K562 (cell line): ENCODE measurements around the gene VPREB3. TPM values are rescaled to one million over a fixed set of nuclear protein-coding genes. Genes with fewer than 3 reads are reported as not detected.
A peak's percentile ranks its signal among the peaks of the same experiment; 100 is the strongest.

Experiments
- ATF7 ChIP-seq: fragments of 450-650 bp; IDR thresholded peaks from 2 replicates; pipeline ENCODE4 v1.7.1; 2014; ENCODE audit warnings: mild to moderate bottlenecking, moderate library complexity
- CBX3 ChIP-seq, 2 experiments: IDR thresholded peaks; 1 replicate in 1 of 2; 2 replicates in 1 of 2; pipeline ENCODE4 v1.6.1; 2012; ENCODE audit warnings: inconsistent platforms in 2 of 2, low read length in 2 of 2, borderline replicate concordance in 1 of 2, control low read depth in 1 of 2
- MYC ChIP-seq, 2 experiments: fragments of 250-450 bp in 1 of 2; sonication (Bioruptor Pico) in 1 of 2; IDR thresholded peaks; 2 replicates each; pipeline versions ENCODE4 v1.5.1 to v1.6.1; 2012 to 2021; ENCODE audit warnings: low read depth in 2 of 2, borderline replicate concordance in 1 of 2, improper control_type of control experiment in 1 of 2, low read length in 1 of 2, mild to moderate bottlenecking in 1 of 2, moderate library complexity in 1 of 2
- NFIC ChIP-seq: fragments of 450-650 bp; IDR thresholded peaks from 2 replicates; pipeline ENCODE4 v1.6.1; 2017; ENCODE audit warnings: mild to moderate bottlenecking, inconsistent platforms
- POLR2A ChIP-seq: fragments of 450-650 bp; conservative IDR thresholded peaks from 2 replicates; pipeline ENCODE4 v1.6.1; 2016
- POLR2G ChIP-seq: fragments of 200-400 bp; formaldehyde crosslinking; IDR thresholded peaks from 2 replicates; pipeline ENCODE4 v1.6.1; 2017; ENCODE audit warnings: low read depth, mild to moderate bottlenecking, antibody characterized with exemption, low read length, moderate library complexity
- RBBP5 ChIP-seq: fragments of 200-600 bp; sonication (generic); IDR thresholded peaks from 2 replicates; pipeline ENCODE4 v1.6.1; 2012; ENCODE audit warnings: borderline replicate concordance, mild to moderate bottlenecking, low read length, control low read depth, inconsistent platforms; ENCODE audit not compliant: insufficient read depth, poor library complexity, severe bottlenecking
- SIN3A ChIP-seq, 2 experiments: fragments of 150-350 bp in 1 of 2; IDR thresholded peaks; 2 replicates each; pipeline ENCODE4 v1.6.1; 2011 to 2016; ENCODE audit warnings: borderline replicate concordance in 2 of 2, low read depth in 2 of 2, low read length in 2 of 2, mild to moderate bottlenecking in 2 of 2, moderate library complexity in 2 of 2; ENCODE audit not compliant: control insufficient read depth in 1 of 2
- SP2 ChIP-seq: IDR thresholded peaks from 2 replicates; pipeline ENCODE4 v1.6.1; 2011; ENCODE audit warnings: mild to moderate bottlenecking, low read depth, low read length, moderate library complexity; ENCODE audit not compliant: poor library complexity, severe bottlenecking; ENCODE audit errors: extremely low read depth
- STAG1 ChIP-seq: sonication (generic); formaldehyde crosslinking; IDR thresholded peaks from 2 replicates; pipeline ENCODE4 v1.5.0; 2020; ENCODE audit warnings: missing genetic modification reagents, borderline replicate concordance
- TCF3 ChIP-seq: sonication (generic); formaldehyde crosslinking; IDR thresholded peaks from 2 replicates; pipeline ENCODE4 v1.4.0; 2020; ENCODE audit warnings: mild to moderate bottlenecking, missing genetic modification reagents
- ZNF354B ChIP-seq: fragments of 250-450 bp; sonication (Bioruptor Pico); IDR thresholded peaks from 2 replicates; pipeline ENCODE4 v1.4.0; 2020
- ZNF785 ChIP-seq: fragments of 250-450 bp; sonication (Bioruptor Pico); IDR thresholded peaks from 2 replicates; pipeline ENCODE4 v1.4.0; 2020; ENCODE audit warnings: mild to moderate bottlenecking
- polyA plus RNA-seq, 8 experiments: library from polyadenylated mRNA; depleted of rRNA in 4 of 8; stranded (reverse) in 5 of 8; unstranded in 3 of 8; fragments of >200 nt; fragmentation: Nextera tagmentation in 2 of 8; fragmentation: Illumina TruSeq in 1 of 8; extraction: Ambion mirVana in 2 of 8; extraction: Trizol in 1 of 8; gene quantifications; 2 replicates each; pipeline versions ENCODE4 v1.2.1 to v1.2.3, GENCODE V29; 2011 to 2014; ENCODE audit warnings: inconsistent platforms in 1 of 8, missing spikeins in 1 of 8
- total RNA-seq, 7 experiments: library from RNA; depleted of rRNA in 6 of 7; stranded (reverse); fragments of >200 nt in 6 of 7; fragmentation: Illumina TruSeq in 2 of 7; extraction: Trizol in 2 of 7; gene quantifications; 2 replicates each; pipeline versions ENCODE4 v1.2.1 to v1.2.3, GENCODE V29; 2011 to 2021; ENCODE audit warnings: low replicate concordance in 1 of 7
- TF ChIP-seq, protein P1 (sequence below): fragments of 450-650 bp; IDR thresholded peaks from 2 replicates; pipeline ENCODE4 v1.6.1; 2017; ENCODE audit warnings: antibody characterized with exemption, mild to moderate bottlenecking
- TF ChIP-seq, protein P2 (sequence below): fragments of 250-450 bp; sonication (Bioruptor Pico); IDR thresholded peaks from 2 replicates; pipeline ENCODE4 v1.4.0; 2020; ENCODE audit warnings: mild to moderate bottlenecking, moderate library complexity

VPREB3 gene
- total and polyA plus RNA-seq, 9 of the 15 experiments (the other 6 are each of a cell fraction or from before 2014, with no cell fraction given): 0.14 to 0.71 (median 0.20) TPM; not detected in 6

DNA sequence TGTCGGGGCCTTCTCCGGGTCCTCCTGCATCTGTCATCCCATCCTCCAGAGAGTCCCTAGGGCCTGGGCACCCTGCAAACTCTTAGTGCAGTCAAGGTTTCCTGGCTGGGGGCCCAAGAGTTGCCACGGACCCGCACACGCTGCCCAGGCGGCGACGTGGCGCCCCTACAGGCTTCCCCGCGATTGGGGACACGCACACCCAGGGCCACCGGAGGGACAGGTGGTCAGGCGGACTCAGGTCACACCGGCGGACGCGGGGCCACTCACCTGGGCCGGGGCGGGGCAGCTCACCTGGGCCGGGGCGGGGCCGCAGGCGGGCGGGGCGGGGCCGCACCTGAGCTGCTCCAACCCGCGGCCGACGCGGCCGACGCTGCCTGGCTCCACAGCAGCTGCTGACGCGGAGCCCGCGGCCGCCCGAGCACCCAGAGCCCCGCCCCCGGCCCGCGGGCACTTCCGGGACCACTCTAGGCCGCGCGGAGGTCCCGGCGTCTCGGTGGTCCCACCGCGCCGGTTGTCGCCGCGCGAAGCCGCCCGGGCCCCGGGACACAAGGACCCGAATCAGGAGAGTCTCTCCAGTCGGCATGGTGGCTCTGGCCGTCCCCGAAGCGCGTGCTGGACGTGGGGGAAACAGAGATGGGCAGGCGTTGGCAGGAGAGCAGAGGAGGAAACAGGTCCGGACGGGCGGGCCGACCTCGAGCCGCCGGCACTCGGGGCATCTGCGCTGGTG is 3.3 kb downstream of the VPREB3 start, which contains the start of gene ZNF70 (continued):
- no peak for TF ChIP-seq STAG1 (CRISPR knock-in tag)
- TF ChIP-seq, protein P1, sequence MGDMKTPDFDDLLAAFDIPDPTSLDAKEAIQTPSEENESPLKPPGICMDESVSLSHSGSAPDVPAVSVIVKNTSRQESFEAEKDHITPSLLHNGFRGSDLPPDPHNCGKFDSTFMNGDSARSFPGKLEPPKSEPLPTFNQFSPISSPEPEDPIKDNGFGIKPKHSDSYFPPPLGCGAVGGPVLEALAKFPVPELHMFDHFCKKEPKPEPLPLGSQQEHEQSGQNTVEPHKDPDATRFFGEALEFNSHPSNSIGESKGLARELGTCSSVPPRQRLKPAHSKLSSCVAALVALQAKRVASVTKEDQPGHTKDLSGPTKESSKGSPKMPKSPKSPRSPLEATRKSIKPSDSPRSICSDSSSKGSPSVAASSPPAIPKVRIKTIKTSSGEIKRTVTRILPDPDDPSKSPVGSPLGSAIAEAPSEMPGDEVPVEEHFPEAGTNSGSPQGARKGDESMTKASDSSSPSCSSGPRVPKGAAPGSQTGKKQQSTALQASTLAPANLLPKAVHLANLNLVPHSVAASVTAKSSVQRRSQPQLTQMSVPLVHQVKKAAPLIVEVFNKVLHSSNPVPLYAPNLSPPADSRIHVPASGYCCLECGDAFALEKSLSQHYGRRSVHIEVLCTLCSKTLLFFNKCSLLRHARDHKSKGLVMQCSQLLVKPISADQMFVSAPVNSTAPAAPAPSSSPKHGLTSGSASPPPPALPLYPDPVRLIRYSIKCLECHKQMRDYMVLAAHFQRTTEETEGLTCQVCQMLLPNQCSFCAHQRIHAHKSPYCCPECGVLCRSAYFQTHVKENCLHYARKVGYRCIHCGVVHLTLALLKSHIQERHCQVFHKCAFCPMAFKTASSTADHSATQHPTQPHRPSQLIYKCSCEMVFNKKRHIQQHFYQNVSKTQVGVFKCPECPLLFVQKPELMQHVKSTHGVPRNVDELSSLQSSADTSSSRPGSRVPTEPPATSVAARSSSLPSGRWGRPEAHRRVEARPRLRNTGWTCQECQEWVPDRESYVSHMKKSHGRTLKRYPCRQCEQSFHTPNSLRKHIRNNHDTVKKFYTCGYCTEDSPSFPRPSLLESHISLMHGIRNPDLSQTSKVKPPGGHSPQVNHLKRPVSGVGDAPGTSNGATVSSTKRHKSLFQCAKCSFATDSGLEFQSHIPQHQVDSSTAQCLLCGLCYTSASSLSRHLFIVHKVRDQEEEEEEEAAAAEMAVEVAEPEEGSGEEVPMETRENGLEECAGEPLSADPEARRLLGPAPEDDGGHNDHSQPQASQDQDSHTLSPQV: no peak
- no peak for TF ChIP-seq CBX3 (IDR thresholded peaks at IDR 0.05; ENCODE audit: borderline replicate concordance in 1 of 2, low read length in 2 of 2)
- TF ChIP-seq, protein P2, sequence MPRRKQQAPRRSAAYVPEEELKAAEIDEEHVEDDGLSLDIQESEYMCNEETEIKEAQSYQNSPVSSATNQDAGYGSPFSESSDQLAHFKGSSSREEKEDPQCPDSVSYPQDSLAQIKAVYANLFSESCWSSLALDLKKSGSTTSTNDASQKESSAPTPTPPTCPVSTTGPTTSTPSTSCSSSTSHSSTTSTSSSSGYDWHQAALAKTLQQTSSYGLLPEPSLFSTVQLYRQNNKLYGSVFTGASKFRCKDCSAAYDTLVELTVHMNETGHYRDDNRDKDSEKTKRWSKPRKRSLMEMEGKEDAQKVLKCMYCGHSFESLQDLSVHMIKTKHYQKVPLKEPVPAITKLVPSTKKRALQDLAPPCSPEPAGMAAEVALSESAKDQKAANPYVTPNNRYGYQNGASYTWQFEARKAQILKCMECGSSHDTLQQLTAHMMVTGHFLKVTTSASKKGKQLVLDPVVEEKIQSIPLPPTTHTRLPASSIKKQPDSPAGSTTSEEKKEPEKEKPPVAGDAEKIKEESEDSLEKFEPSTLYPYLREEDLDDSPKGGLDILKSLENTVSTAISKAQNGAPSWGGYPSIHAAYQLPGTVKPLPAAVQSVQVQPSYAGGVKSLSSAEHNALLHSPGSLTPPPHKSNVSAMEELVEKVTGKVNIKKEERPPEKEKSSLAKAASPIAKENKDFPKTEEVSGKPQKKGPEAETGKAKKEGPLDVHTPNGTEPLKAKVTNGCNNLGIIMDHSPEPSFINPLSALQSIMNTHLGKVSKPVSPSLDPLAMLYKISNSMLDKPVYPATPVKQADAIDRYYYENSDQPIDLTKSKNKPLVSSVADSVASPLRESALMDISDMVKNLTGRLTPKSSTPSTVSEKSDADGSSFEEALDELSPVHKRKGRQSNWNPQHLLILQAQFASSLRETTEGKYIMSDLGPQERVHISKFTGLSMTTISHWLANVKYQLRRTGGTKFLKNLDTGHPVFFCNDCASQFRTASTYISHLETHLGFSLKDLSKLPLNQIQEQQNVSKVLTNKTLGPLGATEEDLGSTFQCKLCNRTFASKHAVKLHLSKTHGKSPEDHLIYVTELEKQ: no peak
- TF ChIP-seq SP2: peak; percentile 88
- TF ChIP-seq MYC (IDR thresholded peaks at IDR 0.05; ENCODE audit: low read depth, low read length): peak; percentile 72
- TF ChIP-seq MYC (CRISPR knock-in tag; IDR thresholded peaks at IDR 0.05; ENCODE audit: borderline replicate concordance, low read depth): no peak
- TF ChIP-seq POLR2A: peak; percentile 83
- TF ChIP-seq SIN3A (IDR thresholded peaks at IDR 0.05; ENCODE audit: borderline replicate concordance in 2 of 2, control insufficient read depth in 1 of 2, low read depth in 2 of 2, low read length in 2 of 2): peak in 1 of 2 experiments; percentile 40; a peak in 1 of 4 replicates
- peak; percentile 91 for TF ChIP-seq POLR2G
- no peak for TF ChIP-seq ZNF785 (CRISPR knock-in tag)
- TF ChIP-seq TCF3 (CRISPR knock-in tag): peak; percentile 17; the same call in 1 of the 2 replicates
- TF ChIP-seq ATF7: 0 out of 2 replicates have a peak, but pooled peaks have one; percentile 13
- TF ChIP-seq ZNF354B (CRISPR knock-in tag): no peak
- peak; percentile 49 for TF ChIP-seq RBBP5
- peak; percentile 67 for TF ChIP-seq NFIC
